Esophagus squamous epithelium (tissue), 4 donors: ENCODE results near the gene TPX2.

ENCODE experiments used
- CTCF ChIP-seq, 6 experiments: fragments of 450-650 bp in 4 of 6; fragments of 200-600 bp in 2 of 6; sonication (generic) in 2 of 6; IDR thresholded peaks; one replicate each; pipeline ENCODE4 v1.5.1; 2016 to 2019; ENCODE audit warnings: antibody characterized with exemption in 6 of 6, mild to moderate bottlenecking in 4 of 6, moderate library complexity in 4 of 6
- POLR2A ChIP-seq, 4 donors: fragments of 450-650 bp; IDR thresholded peaks; one replicate each; pipeline ENCODE4 v1.6.1; 2017; ENCODE audit warnings: antibody characterized with exemption in 4 of 4, mild to moderate bottlenecking in 4 of 4, moderate library complexity in 3 of 4

DNA sequence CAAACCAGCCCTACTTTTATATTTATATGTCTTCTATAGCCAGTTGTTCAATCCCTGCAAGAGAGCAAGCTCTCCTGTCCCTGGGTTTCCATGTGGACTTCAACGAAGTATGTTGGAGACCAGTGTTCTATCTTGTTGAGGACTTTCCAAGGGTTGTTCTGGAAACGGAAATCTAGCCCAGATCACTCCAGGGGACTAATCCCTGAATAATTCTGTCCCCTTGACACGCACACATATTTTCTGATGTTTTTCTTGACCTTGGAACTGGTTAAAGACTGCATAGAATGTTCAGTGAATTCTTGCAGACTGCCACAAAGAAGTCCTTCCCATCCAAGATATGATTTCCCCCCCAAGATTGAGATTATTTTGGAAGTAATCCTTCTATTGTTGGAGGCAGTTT is 70.6 kb downstream of the TPX2 start:
- TF ChIP-seq POLR2A (IDR thresholded peaks at IDR 0.05) (no peak), CTCF (IDR thresholded peaks at IDR 0.05) (no peak)
